Measurements from ENCODE around the gene DESI2.

- TF ChIP-seq CTCF (IDR thresholded peaks at IDR 0.05) (no peak), POLR2A (IDR thresholded peaks at IDR 0.05) (no peak), EP300 (IDR thresholded peaks at IDR 0.05) (no peak)
Measured at GRCh38 chr1:244713332-244713731, 60.4 kb downstream of the DESI2 start.

Measured in stomach (tissue), 4 donors.